OCI-LY3 (cell line): ENCODE measurements around the gene PHLDB3.

Source experiments
- EZH2phosphoT487 ChIP-seq: fragments of 200-600 bp; shearing (Covaris generic); IDR thresholded peaks from 2 replicates; pipeline ENCODE4 v1.6.1; 2018; ENCODE audit warnings: antibody characterized with exemption, mixed run types, low read depth
- TF ChIP-seq, protein P1 (sequence below): fragments of 200-600, 300-600 bp; sonication (generic); IDR thresholded peaks from 2 replicates; pipeline ENCODE4 v1.5.1; 2014; ENCODE audit warnings: antibody characterized with exemption, low read length, low read depth

DNA sequence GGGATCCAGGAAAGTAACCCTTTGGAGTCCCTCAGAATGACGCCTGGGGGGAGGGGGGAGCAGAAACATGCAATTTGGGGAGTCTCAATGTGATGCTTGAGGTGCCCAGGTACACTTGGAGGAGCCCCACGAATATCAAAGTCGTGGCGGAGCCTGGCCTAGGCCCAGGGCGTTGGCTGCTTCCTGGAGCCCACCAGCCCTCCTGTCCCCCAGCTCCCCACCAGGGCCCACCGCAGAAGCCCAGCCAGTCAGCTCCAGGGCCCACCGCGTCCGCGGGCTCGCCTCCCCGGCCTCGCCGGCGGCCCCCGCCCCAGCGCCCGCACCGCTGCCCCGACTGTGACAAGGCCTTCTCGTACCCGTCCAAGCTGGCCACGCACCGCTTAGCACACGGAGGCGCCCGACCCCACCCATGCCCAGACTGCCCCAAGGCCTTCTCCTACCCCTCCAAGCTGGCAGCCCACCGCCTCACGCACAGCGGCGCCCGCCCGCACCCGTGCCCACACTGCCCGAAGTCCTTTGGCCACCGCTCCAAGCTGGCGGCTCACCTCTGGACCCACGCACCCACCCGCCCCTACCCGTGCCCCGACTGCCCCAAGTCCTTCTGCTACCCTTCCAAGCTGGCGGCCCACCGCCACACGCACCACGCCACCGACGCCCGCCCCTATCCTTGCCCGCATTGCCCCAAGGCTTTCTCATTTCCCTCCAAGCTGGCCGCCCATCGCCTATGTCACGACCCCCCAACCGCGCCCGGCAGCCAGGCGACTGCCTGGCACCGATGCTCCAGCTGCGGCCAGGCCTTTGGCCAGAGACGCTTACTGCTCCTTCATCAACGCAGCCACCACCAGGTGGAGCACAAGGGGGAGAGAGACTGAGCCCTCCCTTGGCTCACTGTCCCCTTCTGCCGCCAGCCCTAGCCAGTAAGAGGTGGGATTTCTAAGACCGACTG is 30.5 kb upstream of the PHLDB3 start:
- TF ChIP-seq, protein P1, sequence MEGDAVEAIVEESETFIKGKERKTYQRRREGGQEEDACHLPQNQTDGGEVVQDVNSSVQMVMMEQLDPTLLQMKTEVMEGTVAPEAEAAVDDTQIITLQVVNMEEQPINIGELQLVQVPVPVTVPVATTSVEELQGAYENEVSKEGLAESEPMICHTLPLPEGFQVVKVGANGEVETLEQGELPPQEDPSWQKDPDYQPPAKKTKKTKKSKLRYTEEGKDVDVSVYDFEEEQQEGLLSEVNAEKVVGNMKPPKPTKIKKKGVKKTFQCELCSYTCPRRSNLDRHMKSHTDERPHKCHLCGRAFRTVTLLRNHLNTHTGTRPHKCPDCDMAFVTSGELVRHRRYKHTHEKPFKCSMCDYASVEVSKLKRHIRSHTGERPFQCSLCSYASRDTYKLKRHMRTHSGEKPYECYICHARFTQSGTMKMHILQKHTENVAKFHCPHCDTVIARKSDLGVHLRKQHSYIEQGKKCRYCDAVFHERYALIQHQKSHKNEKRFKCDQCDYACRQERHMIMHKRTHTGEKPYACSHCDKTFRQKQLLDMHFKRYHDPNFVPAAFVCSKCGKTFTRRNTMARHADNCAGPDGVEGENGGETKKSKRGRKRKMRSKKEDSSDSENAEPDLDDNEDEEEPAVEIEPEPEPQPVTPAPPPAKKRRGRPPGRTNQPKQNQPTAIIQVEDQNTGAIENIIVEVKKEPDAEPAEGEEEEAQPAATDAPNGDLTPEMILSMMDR: peak; percentile 51
- TF ChIP-seq EZH2phosphoT487: no peak
